A172 (cell line): ENCODE data around the gene ASIC4. TPM values are rescaled to one million over a fixed set of nuclear protein-coding genes. Genes with fewer than 3 reads are reported as not detected.

Source experiments
- total RNA-seq: library from RNA; depleted of rRNA; stranded (reverse); fragments of >200 nt; shearing (Covaris generic); gene quantifications from 2 replicates; pipeline ENCODE4 v1.2.3, GENCODE V29; 2014; rRNA removed

The ASIC4 gene
- total RNA-seq, 1 experiment from 2014 or later: 0.43 TPM

Other genes with a start within 250 kb of the ASIC4 start
- 27.5 and 40.7 TPM in 2 replicates for gene DNAJB2, start 235.1 kb upstream of the ASIC4 start, total RNA-seq
- 19.3 and 31.5 TPM in 2 replicates for gene PTPRN, start 205.1 kb upstream of the ASIC4 start, total RNA-seq
- gene RESP18, start 181.7 kb upstream of the ASIC4 start, total RNA-seq: not detected in 2 replicates
- 81.7 and 91.5 TPM in 2 replicates for gene DNPEP, start 126.6 kb upstream of the ASIC4 start, total RNA-seq
- gene DES, start 96.1 kb upstream of the ASIC4 start, total RNA-seq: 30.0 and 34.5 TPM in 2 replicates
- 30.0 and 32.9 TPM in 2 replicates for gene SPEG, start 79.6 kb upstream of the ASIC4 start, total RNA-seq
- 52.5 and 54.7 TPM in 2 replicates for gene GMPPA, start 15.6 kb upstream of the ASIC4 start, total RNA-seq
- gene CHPF, start 29.3 kb downstream of the ASIC4 start, total RNA-seq: 139 and 161 TPM in 2 replicates
- 1.4 and 2.2 TPM in 2 replicates for gene TMEM198, start 29.5 kb downstream of the ASIC4 start, total RNA-seq
- 119 and 130 TPM in 2 replicates for gene OBSL1, start 57.1 kb downstream of the ASIC4 start, total RNA-seq
- gene INHA, start 57.8 kb downstream of the ASIC4 start, total RNA-seq: 0.86 TPM in 1 of 2 replicates, not detected in the other
- 15.3 and 15.4 TPM in 2 replicates for gene STK11IP, start 83.4 kb downstream of the ASIC4 start, total RNA-seq
- 10.9 and 11.4 TPM in 2 replicates for gene SLC4A3, start 113.1 kb downstream of the ASIC4 start, total RNA-seq